H1 (cell line): Measurements from ENCODE around the gene RAPGEF1. TPM values are rescaled to one million over a fixed set of nuclear protein-coding genes. Genes with fewer than 3 reads are reported as not detected.

Experiments used
- CTCF ChIA-PET: fragments of 300-600 bp; sonication (Branson Sonifier 250); formaldehyde crosslinking; loops from one replicate; lab custom pipeline; 2021; ENCODE audit not compliant: partially characterized antibody; lab: Charles Lee
- POLR2A ChIA-PET: fragments of 300-600 bp; sonication (Branson Sonifier 250); formaldehyde crosslinking; loops from one replicate; lab custom pipeline; 2021; ENCODE audit warnings: inconsistent platforms; ENCODE audit not compliant: partially characterized antibody; lab: Charles Lee
- DNase-seq, 2 experiments: peaks; one replicate each; pipeline versions ENCODE4 v3.0.0 to v3.0.0-alpha.2; 2010 to 2022; ENCODE audit warnings: low spot score in 2 of 2, low read depth in 1 of 2, mixed read lengths in 1 of 2
- FAIRE-seq: peaks from 2 replicates; lab custom pipeline; 2011; peaks lifted over from hg19 to GRCh38; lab: Jason Lieb, UNC
- H2AFZ ChIP-seq: 2 replicates; pipeline ENCODE4 v1.8.1; 2012; ENCODE audit warnings: low read length, inconsistent platforms
- H2AK5ac ChIP-seq: 2 replicates; pipeline ENCODE4 v1.6.1; 2013; ENCODE audit warnings: low read depth, low read length
- H2BK120ac ChIP-seq: replicated peaks from 2 replicates; pipeline ENCODE3; 2013; ENCODE audit warnings: low read depth, low read length, inconsistent platforms
- H2BK12ac ChIP-seq: 2 replicates; pipeline ENCODE4 v1.6.1; 2013; ENCODE audit warnings: low read depth, low read length
- H2BK15ac ChIP-seq: 2 replicates; pipeline ENCODE4 v1.6.1; 2013; ENCODE audit warnings: low read length
- H2BK20ac ChIP-seq: 2 replicates; pipeline ENCODE4 v1.6.1; 2013; ENCODE audit warnings: low read length
- H2BK5ac ChIP-seq: 2 replicates; pipeline ENCODE4 v1.6.1; 2013; ENCODE audit warnings: low read depth, low read length
- H3K14ac ChIP-seq: 2 replicates; pipeline ENCODE4 v1.6.1; 2013; ENCODE audit warnings: inconsistent platforms; ENCODE audit not compliant: insufficient read length
- H3K18ac ChIP-seq: 2 replicates; pipeline ENCODE4 v1.6.1; 2013; ENCODE audit warnings: low read length; ENCODE audit errors: extremely low read depth
- H3K23ac ChIP-seq: 2 replicates; pipeline ENCODE4 v1.6.1; 2013; ENCODE audit warnings: inconsistent platforms; ENCODE audit not compliant: insufficient read length
- H3K23me2 ChIP-seq: 2 replicates; pipeline ENCODE4 v1.6.1; 2013; ENCODE audit warnings: low read depth, low read length
- H3K27ac ChIP-seq: 2 replicates; pipeline ENCODE4 v1.6.1; 2011; ENCODE audit warnings: low read depth, low read length, inconsistent platforms
- H3K27me3 ChIP-seq, 4 experiments: replicated peaks in 1 of 4; 1 replicate in 1 of 4; 2 replicates in 3 of 4; pipeline versions ENCODE4 v1.6.1 to v1.8.1; 2011 to 2013; ENCODE audit warnings: low read length in 3 of 4, mild to moderate bottlenecking in 3 of 4, inconsistent platforms in 2 of 4, mixed read lengths in 2 of 4, moderate library complexity in 1 of 4; ENCODE audit not compliant: control insufficient read depth in 3 of 4, insufficient read depth in 3 of 4; ENCODE audit errors: extremely low read depth in 1 of 4
- H3K36me3 ChIP-seq, 4 experiments: 2 replicates each; pipeline versions ENCODE4 v1.6.1 to v1.8.1; 2011 to 2013; ENCODE audit warnings: mild to moderate bottlenecking in 4 of 4, low read length in 3 of 4, moderate library complexity in 2 of 4, control low read depth in 1 of 4, inconsistent platforms in 1 of 4; ENCODE audit not compliant: insufficient read depth in 4 of 4, control insufficient read depth in 2 of 4
- H3K4ac ChIP-seq: replicated peaks from 2 replicates; pipeline ENCODE3; 2013; ENCODE audit warnings: low read length, low read depth, mixed read lengths, inconsistent platforms; ENCODE audit not compliant: insufficient read length
- H3K4me1 ChIP-seq, 4 experiments: replicated peaks in 1 of 4; 1 replicate in 1 of 4; 2 replicates in 3 of 4; pipeline versions ENCODE4 v1.6.1 to v1.8.1; 2011 to 2013; ENCODE audit warnings: low read length in 3 of 4, inconsistent platforms in 2 of 4, mixed read lengths in 1 of 4; ENCODE audit not compliant: insufficient read depth in 4 of 4, control insufficient read depth in 3 of 4
- H3K4me2 ChIP-seq, 2 experiments: 2 replicates each; pipeline versions ENCODE4 v1.6.1 to v1.8.1; 2011 to 2013; ENCODE audit warnings: low read depth in 2 of 2, low read length in 2 of 2, control low read depth in 1 of 2, inconsistent platforms in 1 of 2, mild to moderate bottlenecking in 1 of 2; ENCODE audit not compliant: insufficient read depth in 1 of 2
- H3K4me3 ChIP-seq, 4 experiments: fragments of 200-600, 300-600 bp in 1 of 4; sonication (generic), shearing (Covaris generic), sonication (Bioruptor Twin) in 1 of 4; 2 replicates each; pipeline versions ENCODE4 v1.5.1 to v1.8.1; 2011 to 2016; ENCODE audit warnings: low read length in 4 of 4, low read depth in 3 of 4, control low read depth in 2 of 4, inconsistent platforms in 2 of 4, mild to moderate bottlenecking in 2 of 4, mixed read lengths in 1 of 4, moderate library complexity in 1 of 4; ENCODE audit not compliant: insufficient read depth in 2 of 4; ENCODE audit errors: extremely low read depth in 1 of 4
- H3K56ac ChIP-seq: replicated peaks from 2 replicates; pipeline ENCODE3; 2013; ENCODE audit warnings: low read depth, mild to moderate bottlenecking, mixed read lengths, low read length, inconsistent platforms; ENCODE audit not compliant: insufficient read length
- H3K79me1 ChIP-seq: 2 replicates; pipeline ENCODE4 v1.6.1; 2013; ENCODE audit warnings: low read depth, low read length, control low read depth
- H3K79me2 ChIP-seq, 2 experiments: 2 replicates each; pipeline versions ENCODE4 v1.6.1 to v1.8.1; 2012 to 2013; ENCODE audit warnings: low read length in 2 of 2, mild to moderate bottlenecking in 2 of 2, inconsistent platforms in 1 of 2; ENCODE audit not compliant: insufficient read depth in 2 of 2, control insufficient read depth in 1 of 2
- H3K9ac ChIP-seq, 4 experiments: replicated peaks in 1 of 4; 1 replicate in 1 of 4; 2 replicates in 3 of 4; pipeline versions ENCODE4 v1.6.1 to v1.8.1; 2011 to 2013; ENCODE audit warnings: low read depth in 3 of 4, low read length in 3 of 4, control low read depth in 2 of 4, mild to moderate bottlenecking in 2 of 4, moderate library complexity in 2 of 4, inconsistent platforms in 1 of 4; ENCODE audit errors: extremely low read depth in 1 of 4
- H3K9me3 ChIP-seq, 2 experiments: 2 replicates each; pipeline versions ENCODE4 v1.6.1 to v1.8.1; 2012 to 2013; ENCODE audit warnings: mild to moderate bottlenecking in 2 of 2, moderate library complexity in 2 of 2, control low read depth in 1 of 2, inconsistent platforms in 1 of 2, low read depth in 1 of 2, low read length in 1 of 2, mixed read lengths in 1 of 2; ENCODE audit not compliant: insufficient read depth in 2 of 2
- H4K20me1 ChIP-seq, 2 experiments: replicated peaks in 1 of 2; 2 replicates each; pipeline versions ENCODE3 to v1.8.1; 2011 to 2013; ENCODE audit warnings: inconsistent platforms in 2 of 2, low read length in 2 of 2, mild to moderate bottlenecking in 1 of 2; ENCODE audit not compliant: insufficient read depth in 2 of 2, control insufficient read depth in 1 of 2
- H4K5ac ChIP-seq: 2 replicates; pipeline ENCODE4 v1.6.1; 2013; ENCODE audit warnings: low read length, low read depth, mixed read lengths, inconsistent platforms; ENCODE audit not compliant: insufficient read length
- H4K8ac ChIP-seq: 2 replicates; pipeline ENCODE4 v1.8.0; 2013; ENCODE audit warnings: mild to moderate bottlenecking, moderate library complexity, low read length, inconsistent platforms; ENCODE audit not compliant: insufficient read depth; ENCODE audit errors: extremely low read depth
- H4K91ac ChIP-seq: replicated peaks from 2 replicates; pipeline ENCODE3; 2013; ENCODE audit warnings: low read length, mixed read lengths, inconsistent platforms; ENCODE audit not compliant: insufficient read length
- ATF3 ChIP-seq: IDR thresholded peaks from 2 replicates; pipeline ENCODE4 v1.6.1; 2011; ENCODE audit warnings: low read depth, mild to moderate bottlenecking, low read length; ENCODE audit not compliant: insufficient read depth
- HDAC6 ChIP-seq: IDR thresholded peaks from one replicate; pipeline ENCODE4 v1.7.1; 2012; ENCODE audit warnings: low read depth, mild to moderate bottlenecking, inconsistent platforms, low read length, moderate library complexity
- JUN ChIP-seq: IDR thresholded peaks from 2 replicates; pipeline ENCODE4 v1.6.1; 2011; ENCODE audit warnings: low read depth, mild to moderate bottlenecking, improper control_type of control experiment, low read length
- JUND ChIP-seq: IDR thresholded peaks from 2 replicates; pipeline ENCODE4 v1.6.1; 2011; ENCODE audit warnings: mild to moderate bottlenecking, improper control_type of control experiment, low read length
- MAX ChIP-seq: IDR thresholded peaks from 2 replicates; pipeline ENCODE4 v1.6.1; 2012; ENCODE audit warnings: inconsistent platforms
- NANOG ChIP-seq: IDR thresholded peaks from 2 replicates; pipeline ENCODE4 v1.6.1; 2011; ENCODE audit warnings: low read length, low read depth, mild to moderate bottlenecking, inconsistent platforms; ENCODE audit not compliant: insufficient read depth, poor library complexity, severe bottlenecking
- NRF1 ChIP-seq: IDR thresholded peaks from 2 replicates; pipeline ENCODE4 v1.6.1; 2011; ENCODE audit warnings: mild to moderate bottlenecking, low read depth, low read length, improper control_type of control experiment
- POLR2AphosphoS5 ChIP-seq: IDR thresholded peaks from 2 replicates; pipeline ENCODE4 v1.6.1; 2011; ENCODE audit warnings: low read depth, low read length
- RBBP5 ChIP-seq: IDR thresholded peaks from 2 replicates; pipeline ENCODE4 v1.7.1; 2012; ENCODE audit warnings: low read depth, mild to moderate bottlenecking, inconsistent platforms, low read length, moderate library complexity, borderline replicate concordance
- RXRA ChIP-seq: IDR thresholded peaks from 2 replicates; pipeline ENCODE4 v1.6.1; 2011; ENCODE audit warnings: low read depth, mild to moderate bottlenecking, low read length, moderate library complexity; ENCODE audit not compliant: insufficient read depth
- TAF1 ChIP-seq: IDR thresholded peaks from 2 replicates; pipeline ENCODE4 v1.6.1; 2011; ENCODE audit warnings: mild to moderate bottlenecking, low read depth, low read length
- TEAD4 ChIP-seq: IDR thresholded peaks from 2 replicates; pipeline ENCODE4 v1.6.1; 2012; ENCODE audit warnings: low read depth, low read length, inconsistent platforms, mixed read lengths
- YY1 ChIP-seq: IDR thresholded peaks from 2 replicates; pipeline ENCODE4 v1.6.1; 2011; ENCODE audit warnings: low read depth, mild to moderate bottlenecking, low read length
- WGBS, 2 experiments: shearing (Covaris generic) in 1 of 2; methylation state at CpG; one replicate each; pipeline versions ENCODE4 v1.1.6 to v1.1.7; 2013 to 2015; ENCODE audit warnings: low lambda C conversion rate in 2 of 2, mixed read lengths in 2 of 2, inconsistent platforms in 1 of 2, low coverage in 1 of 2, missing lambda C conversion rate in 1 of 2; ENCODE audit not compliant: insufficient replicate concordance in 2 of 2, insufficient coverage in 1 of 2, insufficient read length in 1 of 2; ENCODE audit errors: extremely low coverage in 1 of 2, missing lambda C conversion rate in 1 of 2; 5-methylcytosine and 5-hydroxymethylcytosine counted together
- polyA plus RNA-seq, 7 experiments: library from polyadenylated mRNA; depleted of rRNA in 3 of 7; stranded (reverse) in 5 of 7; unstranded in 2 of 7; fragments of >200 nt in 5 of 7; fragments of 200-250 nt in 2 of 7; gene quantifications; 1 replicate in 5 of 7; 2 replicates in 1 of 7; 4 replicates in 1 of 7; pipeline versions ENCODE4 v1.2.1 to v1.2.3, GENCODE V29; 2011 to 2013; ENCODE audit warnings: missing spikeins in 2 of 7, mixed read lengths in 2 of 7
- total RNA-seq: library from RNA; stranded (reverse); fragmentation: NEBNext Ultra II Directional; extraction: Animal tissue kit (Norgen Biotek cat#: 25700); gene quantifications from 2 replicates; pipeline ENCODE4 v1.2.1, GENCODE V29; 2021

The RAPGEF1 gene
- total and polyA plus RNA-seq, 2 of the 8 experiments (the other 6 are each of a cell fraction or from before 2014, with no cell fraction given) = 29.7 to 78.9 TPM

GRCh38 chr9:131565369-131565768, 174.5 kb downstream of the RAPGEF1 start:
- Histone ChIP-seq H4K20me1 (no peaks in the 10 kb centered on the region), H3K36me3 (no peaks in the 10 kb centered on the region), H3K4ac (no peak overlapping the region), H2BK20ac (no peak overlapping the region), H3K4me3 (no peak overlapping the region), H4K8ac (no peak overlapping the region), H3K27me3 (no peaks in the 10 kb centered on the region), H2AFZ (no peak overlapping the region), H3K18ac (no peak overlapping the region), H4K5ac (no peak overlapping the region), H3K56ac (no peak overlapping the region), H3K27ac (no peak overlapping the region), H3K9me3 (peaks cover 4 to 7% of the 10 kb centered on the region in 2 experiments; a peak in 2 of 4 replicates), H3K14ac (no peak overlapping the region), H2BK15ac (no peak overlapping the region), H3K9ac (no peak overlapping the region), H2AK5ac (no peak overlapping the region), H3K23me2 (no peaks in the 10 kb centered on the region), H2BK120ac (no peak overlapping the region), H2BK5ac (no peak overlapping the region), H3K23ac (no peak overlapping the region), H3K79me2 (no peaks in the 10 kb centered on the region), H3K79me1 (no peaks in the 10 kb centered on the region), H3K4me1 (no peaks in the 10 kb centered on the region), H3K4me2 (no peak overlapping the region), H4K91ac (no peak overlapping the region), H2BK12ac (no peak overlapping the region)
- ChIA-PET CTCF (interaction anchor here (0.6 to 1.0 kb wide), 2 partner anchors 14 to 33 kb away, joined by 3 to 4 read pairs; no protein-coding TSS in a partner anchor), POLR2A (no interaction called here)
- DNase-seq (no peak), FAIRE-seq (no peak)
- WGBS, 2 experiments = 97% methylated on average over 4 of the region's 5 CpGs; no CpG with 5 or more reads in 1 of the 2 experiments
- TF ChIP-seq POLR2AphosphoS5 = no peak
- no peak for TF ChIP-seq RXRA
- no peak for TF ChIP-seq JUN
- no peak for TF ChIP-seq NANOG
- no peak for TF ChIP-seq TEAD4
- no peak for TF ChIP-seq TAF1
- no peak for TF ChIP-seq YY1
- no peak for TF ChIP-seq HDAC6
- TF ChIP-seq MAX = no peak
- no peak for TF ChIP-seq JUND
- no peak for TF ChIP-seq NRF1
- TF ChIP-seq RBBP5 = no peak
- TF ChIP-seq ATF3 = no peak
